OCI-LY1 (cell line): ENCODE data around the gene PLXNA3.

Experiments used
- CTCF ChIP-seq: fragments of 200-600 bp; sonication (generic), shearing (Covaris generic); IDR thresholded peaks from 2 replicates; pipeline ENCODE4 v1.5.1; 2017; ENCODE audit warnings: mild to moderate bottlenecking, antibody characterized with exemption, low read length, moderate library complexity, mixed read lengths
- EZH2 ChIP-seq: fragments of 200-600 bp; sonication (generic), shearing (Covaris generic); IDR thresholded peaks from 2 replicates; pipeline ENCODE4 v1.8.0; 2017; ENCODE audit warnings: borderline replicate concordance, mixed run types, mild to moderate bottlenecking, antibody characterized with exemption, low read length, moderate library complexity, mixed read lengths

GRCh38 chrX:154430916-154431315 lies 27.2 kb upstream of the PLXNA3 start:
- no peak for TF ChIP-seq CTCF
- no peak for TF ChIP-seq EZH2
